Endothelial cell (in vitro differentiated cells): ENCODE results near the gene RNU6-1. TPM values are rescaled to one million over a fixed set of nuclear protein-coding genes. Genes with fewer than 3 reads are reported as not detected.

ENCODE experiments used
- DNase-seq: peaks from one replicate; pipeline ENCODE4 v3.0.0; 2021; ENCODE audit warnings: low spot score
- H3K27ac Mint-ChIP-seq: one replicate; pipeline ENCODE4 v1.8.0; 2021; ENCODE audit warnings: mixed read lengths, inconsistent platforms; ENCODE audit not compliant: unreplicated experiment
- H3K27me3 Mint-ChIP-seq: one replicate; pipeline ENCODE4 v1.8.0; 2021; ENCODE audit warnings: mild to moderate bottlenecking, moderate library complexity, mixed read lengths, inconsistent platforms; ENCODE audit not compliant: unreplicated experiment
- H3K36me3 Mint-ChIP-seq: one replicate; pipeline ENCODE4 v1.8.0; 2021; ENCODE audit warnings: mild to moderate bottlenecking, low read depth, mixed read lengths, inconsistent platforms; ENCODE audit not compliant: unreplicated experiment
- H3K4me1 Mint-ChIP-seq: one replicate; pipeline ENCODE4 v1.8.0; 2021; ENCODE audit warnings: mild to moderate bottlenecking, mixed read lengths, inconsistent platforms; ENCODE audit not compliant: unreplicated experiment
- H3K4me3 Mint-ChIP-seq: one replicate; pipeline ENCODE4 v1.8.0; 2021; ENCODE audit warnings: mild to moderate bottlenecking, mixed read lengths, inconsistent platforms; ENCODE audit not compliant: unreplicated experiment
- H3K9me3 Mint-ChIP-seq: one replicate; pipeline ENCODE4 v1.8.0; 2021; ENCODE audit warnings: mixed read lengths, inconsistent platforms; ENCODE audit not compliant: unreplicated experiment
- total RNA-seq: library from RNA; stranded (reverse); fragmentation: NEBNext Ultra II Directional; extraction: Animal tissue kit (Norgen Biotek cat#: 25700); gene quantifications from one replicate; pipeline ENCODE4 v1.2.1, GENCODE V29; 2021; ENCODE audit not compliant: unreplicated experiment
- TF ChIP-seq, protein P1 (sequence below): fragments of 200-600 bp; sonication (generic); IDR thresholded peaks from one replicate; pipeline ENCODE4 v1.5.0; 2021; ENCODE audit warnings: antibody characterized with exemption; ENCODE audit not compliant: unreplicated experiment

RNU6-1 gene
- total RNA-seq, 1 donor from 2014 or later: not detected

GRCh38 chr15:67879440-67880129 is 39.7 kb upstream of the RNU6-1 start:
- H3K4me1 Mint-ChIP-seq: peaks cover 36% of the 10 kb centered on the region

DNA sequence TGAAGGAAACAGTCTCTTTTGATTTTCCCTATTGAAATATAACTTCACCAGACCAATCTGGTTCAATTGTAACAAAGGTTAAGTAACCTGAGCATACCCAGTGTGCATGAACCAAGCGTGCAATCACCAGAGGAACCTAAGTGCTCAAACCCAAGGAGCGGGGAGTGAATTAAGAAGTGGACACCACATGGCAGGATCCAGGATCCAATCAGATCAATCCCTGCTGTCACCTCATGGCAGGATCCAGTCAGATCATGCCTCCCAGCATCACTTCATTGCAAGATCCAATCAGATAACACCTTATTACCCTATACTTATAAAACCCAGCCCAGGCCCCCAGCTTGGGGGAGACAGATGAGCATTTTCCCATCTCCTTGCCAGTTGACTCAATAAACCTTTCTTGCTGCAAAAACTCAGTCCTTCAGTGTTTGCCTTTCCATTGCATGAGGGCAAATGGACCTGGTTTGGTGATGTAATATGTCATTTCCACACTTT is 38.9 kb upstream of the RNU6-1 start:
- Mint-ChIP-seq H3K36me3 (no peaks in the 10 kb centered on the region), H3K27ac (no peak overlapping the region), H3K27me3 (no peaks in the 10 kb centered on the region), H3K9me3 (no peaks in the 10 kb centered on the region), H3K4me1 (peaks cover 36% of the 10 kb centered on the region), H3K4me3 (no peak overlapping the region)
- no peak for DNase-seq
- TF ChIP-seq, protein P1, sequence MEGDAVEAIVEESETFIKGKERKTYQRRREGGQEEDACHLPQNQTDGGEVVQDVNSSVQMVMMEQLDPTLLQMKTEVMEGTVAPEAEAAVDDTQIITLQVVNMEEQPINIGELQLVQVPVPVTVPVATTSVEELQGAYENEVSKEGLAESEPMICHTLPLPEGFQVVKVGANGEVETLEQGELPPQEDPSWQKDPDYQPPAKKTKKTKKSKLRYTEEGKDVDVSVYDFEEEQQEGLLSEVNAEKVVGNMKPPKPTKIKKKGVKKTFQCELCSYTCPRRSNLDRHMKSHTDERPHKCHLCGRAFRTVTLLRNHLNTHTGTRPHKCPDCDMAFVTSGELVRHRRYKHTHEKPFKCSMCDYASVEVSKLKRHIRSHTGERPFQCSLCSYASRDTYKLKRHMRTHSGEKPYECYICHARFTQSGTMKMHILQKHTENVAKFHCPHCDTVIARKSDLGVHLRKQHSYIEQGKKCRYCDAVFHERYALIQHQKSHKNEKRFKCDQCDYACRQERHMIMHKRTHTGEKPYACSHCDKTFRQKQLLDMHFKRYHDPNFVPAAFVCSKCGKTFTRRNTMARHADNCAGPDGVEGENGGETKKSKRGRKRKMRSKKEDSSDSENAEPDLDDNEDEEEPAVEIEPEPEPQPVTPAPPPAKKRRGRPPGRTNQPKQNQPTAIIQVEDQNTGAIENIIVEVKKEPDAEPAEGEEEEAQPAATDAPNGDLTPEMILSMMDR: no peak

More at GRCh38 chr15:67879440-67880129, 39.7 kb upstream of the RNU6-1 start:
- H3K27me3 Mint-ChIP-seq: no peaks in the 10 kb centered on the region
- no peak overlapping the region for H3K4me3 Mint-ChIP-seq
- TF ChIP-seq, protein P1: no peak
- no peaks in the 10 kb centered on the region for H3K36me3 Mint-ChIP-seq
- no peak for DNase-seq
- H3K27ac Mint-ChIP-seq: no peak overlapping the region
- no peaks in the 10 kb centered on the region for H3K9me3 Mint-ChIP-seq

- no peak for DNase-seq
- no peaks in the 10 kb centered on the region for H3K4me1 Mint-ChIP-seq
- H3K27ac Mint-ChIP-seq: no peak overlapping the region
- H3K4me3 Mint-ChIP-seq: no peak overlapping the region
- peaks cover 13% of the 10 kb centered on the region for H3K36me3 Mint-ChIP-seq
- H3K27me3 Mint-ChIP-seq: no peaks in the 10 kb centered on the region
- H3K9me3 Mint-ChIP-seq: peaks cover 8% of the 10 kb centered on the region
- TF ChIP-seq, protein P1: no peak
These were observed 33.9 kb upstream of the RNU6-1 start for GRCh38 chr15:67873777-67874176.

- no peak for DNase-seq
- peaks cover 8% of the 10 kb centered on the region for H3K9me3 Mint-ChIP-seq
- H3K4me3 Mint-ChIP-seq: no peak overlapping the region
- peaks cover 16% of the 10 kb centered on the region for H3K36me3 Mint-ChIP-seq
- no peaks in the 10 kb centered on the region for H3K27me3 Mint-ChIP-seq
- no peak overlapping the region for H3K27ac Mint-ChIP-seq
- TF ChIP-seq, protein P1: no peak
- H3K4me1 Mint-ChIP-seq: no peaks in the 10 kb centered on the region
These were observed 31.1 kb upstream of the RNU6-1 start for GRCh38 chr15:67870868-67871408.

- H3K27me3 Mint-ChIP-seq: no peaks in the 10 kb centered on the region
- DNase-seq: no peak
- H3K27ac Mint-ChIP-seq: no peak overlapping the region
- H3K9me3 Mint-ChIP-seq: peaks cover 8% of the 10 kb centered on the region
- no peak overlapping the region for H3K4me3 Mint-ChIP-seq
- H3K4me1 Mint-ChIP-seq: no peaks in the 10 kb centered on the region
- TF ChIP-seq, protein P1: no peak
- peaks cover 16% of the 10 kb centered on the region for H3K36me3 Mint-ChIP-seq
These were observed 29.9 kb upstream of the RNU6-1 start for GRCh38 chr15:67869701-67870100.
